Central memory CD8-positive, alpha-beta T cell (primary cell): ENCODE data around the gene SPACA7.

Experiments used
- ATAC-seq: fragments of 150-1000 bp; cut with Tn5 transposase; replicated peaks from 2 replicates; pipeline ENCODE4 v1.10.0; 2022; ENCODE audit warnings: mild to moderate bottlenecking, moderate FRiP score, moderate number of reproducible peaks; ENCODE audit not compliant: poor library complexity, severe bottlenecking; ENCODE audit errors: extremely low read depth
- DNase-seq, 2 donors: peaks; one replicate each; pipeline ENCODE4 v3.0.0; 2021; ENCODE audit warnings: low spot score in 2 of 2
- H3K27ac Mint-ChIP-seq: one replicate; pipeline ENCODE4 v1.8.0; 2022; ENCODE audit warnings: low read depth, mild to moderate bottlenecking, moderate library complexity, mixed read lengths
- H3K27me3 Mint-ChIP-seq: one replicate; pipeline ENCODE4 v1.8.0; 2022; ENCODE audit warnings: mixed read lengths
- H3K36me3 Mint-ChIP-seq: one replicate; pipeline ENCODE4 v1.8.0; 2022; ENCODE audit warnings: mild to moderate bottlenecking, moderate library complexity, mixed read lengths; ENCODE audit not compliant: insufficient read depth
- H3K4me1 Mint-ChIP-seq: one replicate; pipeline ENCODE4 v1.8.0; 2022; ENCODE audit warnings: mixed read lengths
- H3K4me3 Mint-ChIP-seq: one replicate; pipeline ENCODE4 v1.8.0; 2022; ENCODE audit warnings: mild to moderate bottlenecking, moderate library complexity, mixed read lengths
- H3K9me3 Mint-ChIP-seq: one replicate; pipeline ENCODE4 v1.8.0; 2022; ENCODE audit warnings: mixed read lengths

SPACA7 gene

DNA sequence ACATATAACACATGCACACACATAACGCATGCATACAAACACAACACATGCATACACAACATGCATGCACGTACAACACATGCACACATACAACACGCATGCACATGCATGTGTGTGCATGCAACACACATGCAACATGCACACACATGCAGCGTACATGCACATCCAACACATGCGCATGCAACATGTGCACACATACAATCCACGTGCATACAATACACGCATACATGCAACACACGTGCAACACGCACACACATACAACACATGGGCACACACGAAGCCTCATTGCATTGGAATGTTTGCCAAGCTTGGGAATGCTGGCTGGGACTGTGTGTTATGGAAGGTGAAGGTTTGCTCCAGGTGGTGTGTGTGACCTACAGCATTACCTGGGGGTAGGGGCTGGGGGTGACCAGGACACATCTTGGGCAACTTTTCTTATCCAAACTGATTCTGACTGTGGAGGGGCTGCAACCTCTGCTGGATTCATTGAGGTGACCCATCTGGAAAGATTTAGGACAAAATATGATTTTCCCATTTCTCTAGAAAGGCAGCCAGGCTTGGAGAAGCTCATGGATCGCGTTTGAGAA, 58.9 kb downstream of the SPACA7 start:
- Mint-ChIP-seq H3K4me3 (no peak overlapping the region), H3K27me3 (peaks cover 27% of the 10 kb centered on the region), H3K36me3 (peaks cover 1% of the 10 kb centered on the region), H3K4me1 (no peaks in the 10 kb centered on the region), H3K27ac (no peak overlapping the region), H3K9me3 (peaks cover 10% of the 10 kb centered on the region)
- no peak for ATAC-seq
- DNase-seq: no peak

DNA sequence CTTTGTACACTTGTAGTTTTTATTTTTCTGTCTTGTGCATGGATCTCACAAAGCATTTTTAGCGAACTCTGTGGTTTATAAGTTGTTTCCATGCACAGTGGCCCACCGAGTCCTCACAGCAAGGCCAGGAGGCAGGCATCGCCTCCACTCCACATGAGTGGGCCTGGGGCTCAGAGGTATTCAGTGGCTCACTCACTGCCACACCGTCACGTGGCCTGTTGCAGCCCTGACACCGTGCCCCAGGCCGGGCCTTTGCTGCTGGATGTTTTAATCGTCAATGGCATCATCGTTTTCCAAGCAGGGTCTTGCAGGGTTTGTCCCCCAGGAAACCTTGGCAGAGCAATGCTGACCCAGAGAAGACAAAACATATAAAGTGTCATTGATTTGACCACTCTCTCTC, 59.8 kb downstream of the SPACA7 start:
- DNase-seq (no peak), ATAC-seq (no peak)
- peaks cover 1% of the 10 kb centered on the region for H3K36me3 Mint-ChIP-seq
- H3K4me1 Mint-ChIP-seq: no peaks in the 10 kb centered on the region
- peaks cover 8% of the 10 kb centered on the region for H3K9me3 Mint-ChIP-seq
- no peak overlapping the region for H3K27ac Mint-ChIP-seq
- no peak overlapping the region for H3K4me3 Mint-ChIP-seq
- peaks cover 34% of the 10 kb centered on the region for H3K27me3 Mint-ChIP-seq

DNA sequence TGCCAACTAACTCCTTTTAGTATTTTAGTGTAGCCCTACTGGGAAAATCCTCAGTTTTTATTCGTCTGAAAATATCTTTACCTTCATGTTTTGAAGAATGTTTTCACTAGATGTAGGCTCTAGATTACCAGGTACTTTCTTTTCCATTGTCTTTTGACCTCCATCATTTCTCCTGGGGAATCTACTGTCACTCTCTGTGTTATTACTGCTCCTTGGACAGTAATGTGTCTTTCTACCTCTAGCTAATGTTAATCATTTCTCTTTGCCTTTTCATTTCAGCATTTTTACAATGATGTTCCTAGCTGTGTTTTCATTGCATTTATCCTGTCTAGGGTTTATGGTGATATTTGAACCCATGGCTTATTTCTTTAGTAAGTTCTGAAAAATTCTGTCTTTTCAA, 61.9 kb downstream of the SPACA7 start:
- ATAC-seq: no peak
- peaks cover 19% of the 10 kb centered on the region for H3K27me3 Mint-ChIP-seq
- no peak for DNase-seq
- H3K27ac Mint-ChIP-seq: no peak overlapping the region
- H3K9me3 Mint-ChIP-seq: peaks cover 8% of the 10 kb centered on the region
- H3K4me1 Mint-ChIP-seq: no peaks in the 10 kb centered on the region
- H3K36me3 Mint-ChIP-seq: peaks cover 1% of the 10 kb centered on the region
- H3K4me3 Mint-ChIP-seq: no peak overlapping the region

DNA sequence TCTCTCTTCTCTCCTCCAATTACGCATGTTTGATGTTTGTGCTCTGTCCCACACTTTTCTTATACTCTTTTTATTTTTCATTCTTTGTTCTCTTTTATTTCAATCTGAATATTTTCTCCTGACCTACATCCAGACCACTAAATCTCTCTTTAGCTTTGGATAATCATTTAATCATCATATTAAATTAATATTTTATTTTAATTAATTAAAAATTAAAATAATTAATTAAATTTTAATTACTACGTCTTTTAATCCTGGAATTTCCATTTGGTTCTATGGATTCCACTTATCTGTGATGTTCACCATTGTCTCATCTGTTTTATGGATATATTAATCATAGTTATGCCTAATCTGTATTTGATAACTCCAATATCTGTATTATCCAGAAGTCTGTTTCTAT, 62.4 kb downstream of the SPACA7 start:
- no peak overlapping the region for H3K4me3 Mint-ChIP-seq
- H3K27ac Mint-ChIP-seq: no peak overlapping the region
- DNase-seq (no peak), ATAC-seq (no peak)
- H3K27me3 Mint-ChIP-seq: peaks cover 23% of the 10 kb centered on the region
- H3K4me1 Mint-ChIP-seq: no peaks in the 10 kb centered on the region
- peaks cover 1% of the 10 kb centered on the region for H3K36me3 Mint-ChIP-seq
- H3K9me3 Mint-ChIP-seq: peaks cover 8% of the 10 kb centered on the region

DNA sequence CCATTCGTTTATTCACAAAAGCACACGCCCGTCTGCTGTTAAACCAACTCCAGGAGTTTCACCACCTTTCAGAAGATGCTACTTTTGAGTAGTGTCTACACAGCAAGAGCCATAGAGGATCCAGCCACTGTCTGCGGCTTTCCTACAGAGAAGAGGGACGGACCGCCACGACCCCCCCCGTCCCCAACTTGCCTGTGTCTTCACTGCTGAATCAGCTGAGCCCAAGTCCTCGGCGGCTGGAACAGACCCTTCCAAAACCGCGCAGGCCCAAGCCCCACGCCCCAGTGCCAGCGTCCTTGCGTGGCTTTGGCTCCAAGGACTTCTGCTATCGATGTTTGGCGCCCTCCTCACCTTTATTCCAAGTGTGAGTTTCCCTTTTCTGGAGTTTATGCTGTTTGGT, 65.1 kb downstream of the SPACA7 start:
- DNase-seq (no peak), ATAC-seq (no peak)
- Mint-ChIP-seq H3K4me1 (no peaks in the 10 kb centered on the region), H3K27me3 (peaks cover 33% of the 10 kb centered on the region), H3K27ac (no peak overlapping the region), H3K36me3 (peaks cover 1% of the 10 kb centered on the region), H3K9me3 (peaks cover 8% of the 10 kb centered on the region), H3K4me3 (no peak overlapping the region)

DNA sequence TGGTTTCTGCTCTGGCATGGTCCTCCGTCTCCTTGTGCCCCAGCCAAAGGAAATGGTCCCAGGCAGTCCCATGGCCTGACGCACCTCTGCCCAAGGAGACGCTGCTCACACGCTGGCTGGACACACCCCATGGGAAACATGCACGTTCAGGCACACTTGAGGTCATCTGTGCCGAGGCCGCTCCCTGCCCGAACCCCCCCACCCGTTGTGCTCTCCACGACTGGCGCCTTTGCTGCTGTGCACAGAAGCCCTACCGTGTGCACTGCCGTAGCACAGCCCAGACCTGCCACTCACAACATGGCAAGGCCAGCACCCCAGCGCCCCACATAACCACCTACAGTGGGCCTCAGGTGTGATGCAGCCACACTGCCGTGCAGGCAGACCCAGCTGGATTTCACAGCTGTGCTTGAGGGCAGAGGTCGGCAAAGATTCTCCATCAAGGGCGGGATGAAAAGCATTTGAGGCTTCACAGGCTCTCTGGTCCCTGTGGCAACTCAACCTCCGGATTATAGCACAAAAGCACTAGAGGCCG, 65.7 kb downstream of the SPACA7 start:
- Mint-ChIP-seq H3K4me1 (no peaks in the 10 kb centered on the region), H3K27me3 (peaks cover 36% of the 10 kb centered on the region), H3K36me3 (peaks cover 1% of the 10 kb centered on the region), H3K9me3 (peaks cover 8% of the 10 kb centered on the region), H3K27ac (no peak overlapping the region), H3K4me3 (no peak overlapping the region)
- DNase-seq (no peak), ATAC-seq (no peak)

DNA sequence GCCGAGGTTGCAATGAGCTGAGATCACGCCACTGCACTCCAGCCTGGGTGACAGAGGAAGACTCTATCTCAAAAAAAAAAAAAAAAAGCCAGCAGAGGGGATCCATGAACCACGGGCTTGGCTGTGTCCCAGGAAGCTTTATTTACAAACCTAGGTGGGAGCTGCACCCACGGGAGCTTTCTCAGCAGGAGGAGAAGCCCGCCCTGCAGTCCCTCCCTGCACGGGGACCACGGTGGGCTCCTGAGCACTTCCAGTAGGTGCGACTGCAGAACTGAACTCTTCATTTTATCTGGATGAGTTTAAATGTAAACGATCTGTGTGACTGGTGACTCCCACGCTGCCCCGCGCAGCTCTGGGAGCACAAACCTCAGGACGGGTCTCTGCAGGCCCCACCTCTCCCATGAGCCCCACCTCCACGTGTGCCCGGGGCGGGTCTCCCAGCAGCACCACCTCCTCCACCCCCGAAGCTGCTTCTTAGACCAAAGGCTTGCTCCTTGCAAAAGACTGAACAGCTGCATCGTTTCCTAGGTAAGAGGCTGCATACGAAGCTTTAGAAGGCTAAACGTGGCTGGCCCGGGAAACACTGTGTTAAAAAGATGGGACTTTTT, 66.4 kb downstream of the SPACA7 start:
- DNase-seq (peak in 1 of 2 donors; percentile 6), ATAC-seq (no peak)
- Mint-ChIP-seq H3K27me3 (peaks cover 43% of the 10 kb centered on the region), H3K36me3 (peaks cover 1% of the 10 kb centered on the region), H3K27ac (no peak overlapping the region), H3K4me3 (no peak overlapping the region), H3K4me1 (peaks cover 5% of the 10 kb centered on the region), H3K9me3 (peaks cover 8% of the 10 kb centered on the region)

DNA sequence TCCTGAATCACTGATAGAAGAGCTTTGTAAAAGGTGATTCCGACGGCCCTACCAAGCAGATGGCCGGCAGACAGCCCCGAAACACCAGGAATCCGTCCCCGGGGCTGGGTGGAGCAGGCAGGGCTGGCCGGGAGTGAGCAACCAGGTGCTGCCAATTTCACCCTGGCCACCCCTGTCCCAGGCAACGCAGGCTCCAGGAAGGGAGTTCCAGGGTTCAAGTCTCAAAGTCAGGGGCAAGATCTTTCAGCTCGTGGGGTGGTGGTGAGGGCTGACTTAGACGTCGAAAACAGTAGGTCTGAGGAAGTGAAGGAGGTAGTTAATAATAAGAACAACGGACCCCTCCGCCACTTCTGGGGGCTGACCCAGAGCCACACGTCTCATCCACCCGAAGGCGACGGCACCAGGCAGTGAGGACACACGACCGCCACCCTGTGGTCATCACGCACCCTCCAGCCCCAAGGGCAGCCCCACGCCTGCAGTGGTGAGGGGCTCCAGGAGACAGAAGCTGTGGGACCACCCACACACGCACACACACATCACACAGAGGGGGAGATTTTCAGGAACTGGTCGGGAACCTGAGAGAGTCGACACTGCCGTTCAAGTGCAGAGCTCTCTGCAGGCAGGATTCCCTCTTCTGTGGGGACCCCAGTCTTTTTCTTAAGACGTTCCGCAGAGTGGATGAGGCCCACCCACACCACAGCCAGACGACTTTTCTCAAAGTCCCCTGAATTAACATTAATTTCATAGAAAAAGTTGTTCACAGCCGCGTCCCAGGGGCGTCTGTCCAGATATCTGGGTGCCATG, 67.2 kb downstream of the SPACA7 start:
- Mint-ChIP-seq H3K9me3 (peaks cover 3% of the 10 kb centered on the region), H3K4me3 (no peak overlapping the region), H3K36me3 (peaks cover under 1% of the 10 kb centered on the region), H3K27ac (no peak overlapping the region), H3K4me1 (peaks cover 5% of the 10 kb centered on the region), H3K27me3 (peaks cover 49% of the 10 kb centered on the region)
- ATAC-seq: no peak
- DNase-seq: peak in 1 of 2 donors; percentile 4

DNA sequence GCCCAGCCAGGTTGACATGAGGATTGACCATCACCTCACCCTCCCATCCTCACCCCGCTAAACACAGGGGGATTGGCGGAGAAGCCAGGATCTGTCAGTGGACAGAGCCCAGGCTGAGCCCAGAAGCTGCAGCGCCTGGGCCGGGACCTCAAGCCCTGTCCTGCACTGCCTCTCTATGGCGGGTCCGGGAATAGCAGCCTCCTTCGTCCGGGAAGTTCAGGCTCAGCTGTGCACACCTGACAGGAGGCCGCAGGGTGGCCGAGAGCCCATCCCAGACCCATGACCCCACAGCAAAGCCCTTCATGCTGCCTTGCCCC, 67.8 kb downstream of the SPACA7 start:
- ATAC-seq (no peak), DNase-seq (peak in 1 of 2 donors; percentile 8)
- Mint-ChIP-seq H3K36me3 (no peaks in the 10 kb centered on the region), H3K4me3 (no peak overlapping the region), H3K27ac (no peak overlapping the region), H3K4me1 (peaks cover 5% of the 10 kb centered on the region), H3K9me3 (no peaks in the 10 kb centered on the region), H3K27me3 (peaks cover 55% of the 10 kb centered on the region)

DNA sequence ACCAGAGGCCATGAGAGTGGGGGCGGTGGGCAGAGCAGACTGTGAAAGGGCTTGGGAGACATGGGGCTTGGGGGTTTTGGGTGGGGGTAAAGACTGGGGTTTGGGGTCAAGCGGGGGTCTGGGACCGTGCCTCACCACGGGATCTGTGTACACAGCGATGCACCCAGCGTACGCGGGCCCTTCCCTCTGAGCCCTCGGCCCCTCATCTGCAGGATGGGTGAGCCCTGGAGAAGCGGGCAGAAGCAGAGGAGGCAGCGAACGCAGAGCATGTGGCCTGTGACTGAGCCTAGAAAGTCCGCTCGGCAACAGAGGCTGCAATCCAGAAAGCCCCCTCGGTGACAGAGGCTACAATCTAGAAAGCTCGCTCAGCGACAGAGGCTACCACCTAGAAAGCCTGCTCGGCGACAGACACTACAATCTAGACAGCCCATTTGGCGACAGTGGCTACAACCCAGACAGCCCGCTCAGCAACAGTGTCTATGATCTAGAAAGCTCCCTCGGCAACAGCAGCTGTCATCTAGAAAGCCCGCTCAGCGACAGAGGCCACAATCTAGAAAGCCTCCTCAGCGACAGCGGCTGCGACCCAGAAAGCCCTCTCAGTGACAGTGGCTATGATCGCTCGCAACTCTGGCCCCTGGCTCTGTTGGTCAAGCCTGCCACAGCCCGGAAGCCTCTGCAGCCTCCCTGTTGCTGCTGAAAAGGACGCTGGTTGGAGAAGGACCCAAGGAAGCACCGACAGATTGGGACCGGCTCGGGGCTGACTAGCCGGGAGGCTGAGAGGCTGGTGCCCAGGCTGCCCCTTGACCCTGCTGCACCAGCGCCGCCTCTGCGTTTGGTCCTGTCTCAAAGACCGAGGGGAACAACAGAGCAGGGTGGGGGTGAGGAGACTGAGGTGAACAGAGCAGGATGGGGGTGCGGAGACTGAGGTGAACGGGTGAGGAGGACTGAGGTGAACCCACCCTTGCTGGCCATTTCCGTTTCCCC, 68.6 kb downstream of the SPACA7 start:
- peak; percentile 10 for ATAC-seq
- Mint-ChIP-seq H3K27ac (no peak overlapping the region), H3K9me3 (no peaks in the 10 kb centered on the region), H3K36me3 (no peaks in the 10 kb centered on the region), H3K27me3 (peaks cover 55% of the 10 kb centered on the region), H3K4me3 (no peak overlapping the region), H3K4me1 (peaks cover 5% of the 10 kb centered on the region)
- peak in 1 of 2 donors; percentile 6 for DNase-seq

DNA sequence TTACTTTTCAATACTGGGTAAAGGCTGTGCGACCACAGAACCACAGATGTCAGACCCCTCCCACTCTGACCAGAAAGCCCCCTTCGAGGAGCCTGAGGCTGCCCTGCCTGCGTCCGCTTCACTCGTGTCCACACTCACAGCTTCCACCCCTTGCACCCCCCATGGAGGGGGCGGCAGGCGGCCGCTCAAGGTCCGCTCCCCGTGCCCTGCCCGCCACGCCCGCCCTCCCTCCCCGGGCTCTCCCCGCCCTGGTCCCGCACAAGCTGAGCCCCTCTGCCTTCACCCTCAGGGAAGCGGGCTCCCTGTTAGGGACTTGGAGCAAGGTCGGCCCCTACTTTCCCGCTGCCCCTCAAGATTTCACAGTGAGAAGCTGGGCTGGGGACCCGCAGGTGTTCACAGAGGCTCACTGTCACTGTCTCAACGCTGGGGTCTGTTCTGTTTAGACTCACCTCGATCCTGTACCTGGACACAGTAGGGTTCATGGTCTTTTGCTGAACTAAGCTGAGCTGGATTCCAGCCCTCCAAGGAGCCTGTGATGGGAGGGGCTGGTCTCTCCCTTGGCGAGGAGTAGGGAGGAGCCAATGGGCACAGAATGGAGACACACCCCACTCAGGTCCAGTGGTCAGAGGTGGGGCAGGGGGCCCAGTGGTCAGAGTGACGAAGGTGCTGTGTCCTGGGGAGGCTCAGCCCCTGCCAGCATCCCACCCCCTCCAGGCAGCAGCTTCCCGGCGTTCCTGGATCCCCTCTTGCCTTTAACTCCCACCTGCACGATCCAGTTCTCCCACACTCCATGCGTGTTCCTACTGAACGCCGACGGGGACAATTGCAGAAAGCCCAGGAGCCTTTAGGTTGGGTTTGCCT, 69.5 kb downstream of the SPACA7 start:
- H3K27ac Mint-ChIP-seq: no peak overlapping the region
- DNase-seq: peak in 1 of 2 donors; percentile 6
- peaks cover 47% of the 10 kb centered on the region for H3K27me3 Mint-ChIP-seq
- H3K4me1 Mint-ChIP-seq: peaks cover 5% of the 10 kb centered on the region
- H3K36me3 Mint-ChIP-seq: no peaks in the 10 kb centered on the region
- no peak for ATAC-seq
- H3K9me3 Mint-ChIP-seq: no peaks in the 10 kb centered on the region
- H3K4me3 Mint-ChIP-seq: no peak overlapping the region
